B cell (primary cell): ENCODE data around the gene PPM1J.

Experiments
- EZH2 ChIP-seq: IDR thresholded peaks from 2 replicates; pipeline ENCODE4 v1.6.1; 2012; ENCODE audit warnings: borderline replicate concordance, low read depth, mild to moderate bottlenecking, moderate library complexity, low read length; ENCODE audit not compliant: insufficient read depth, poor library complexity, severe bottlenecking
- TF ChIP-seq, protein P1 (sequence below): fragments of 200-600 bp; IDR thresholded peaks from one replicate; pipeline ENCODE4 v1.8.0; 2022; ENCODE audit warnings: antibody characterized with exemption, mild to moderate bottlenecking

DNA sequence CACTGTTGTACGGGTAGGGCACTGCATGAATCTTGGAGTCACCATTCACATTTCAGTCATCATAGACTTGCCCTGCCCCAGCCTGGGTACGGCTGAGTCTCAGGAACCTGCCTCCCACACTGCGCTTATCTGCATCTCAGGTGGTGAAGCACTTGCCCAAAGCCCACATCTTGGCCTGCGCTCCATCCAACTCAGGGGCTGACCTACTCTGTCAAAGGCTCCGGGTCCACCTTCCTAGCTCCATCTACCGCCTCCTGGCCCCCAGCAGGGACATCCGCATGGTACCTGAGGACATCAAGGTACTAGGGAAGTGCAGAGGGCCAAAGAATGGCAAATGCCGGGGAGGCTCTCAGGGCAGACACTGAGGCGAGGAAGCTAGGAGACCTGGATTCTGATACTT lies 19.9 kb downstream of the PPM1J start:
- TF ChIP-seq, protein P1, sequence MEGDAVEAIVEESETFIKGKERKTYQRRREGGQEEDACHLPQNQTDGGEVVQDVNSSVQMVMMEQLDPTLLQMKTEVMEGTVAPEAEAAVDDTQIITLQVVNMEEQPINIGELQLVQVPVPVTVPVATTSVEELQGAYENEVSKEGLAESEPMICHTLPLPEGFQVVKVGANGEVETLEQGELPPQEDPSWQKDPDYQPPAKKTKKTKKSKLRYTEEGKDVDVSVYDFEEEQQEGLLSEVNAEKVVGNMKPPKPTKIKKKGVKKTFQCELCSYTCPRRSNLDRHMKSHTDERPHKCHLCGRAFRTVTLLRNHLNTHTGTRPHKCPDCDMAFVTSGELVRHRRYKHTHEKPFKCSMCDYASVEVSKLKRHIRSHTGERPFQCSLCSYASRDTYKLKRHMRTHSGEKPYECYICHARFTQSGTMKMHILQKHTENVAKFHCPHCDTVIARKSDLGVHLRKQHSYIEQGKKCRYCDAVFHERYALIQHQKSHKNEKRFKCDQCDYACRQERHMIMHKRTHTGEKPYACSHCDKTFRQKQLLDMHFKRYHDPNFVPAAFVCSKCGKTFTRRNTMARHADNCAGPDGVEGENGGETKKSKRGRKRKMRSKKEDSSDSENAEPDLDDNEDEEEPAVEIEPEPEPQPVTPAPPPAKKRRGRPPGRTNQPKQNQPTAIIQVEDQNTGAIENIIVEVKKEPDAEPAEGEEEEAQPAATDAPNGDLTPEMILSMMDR, result no peak
- TF ChIP-seq EZH2, result no peak
